NCI-H146 treated with DMSO at 0.1 percent for 48 hours (cell line): ENCODE data around the gene OTOR.

Source experiments
- DNase-seq: peaks from one replicate; lab custom pipeline; 2025; ENCODE audit not compliant: unreplicated experiment; lab: John Stamatoyannopoulos, UW

OTOR gene

GRCh38 chr20:16747291-16747811, 807 bp upstream of the OTOR start:
- DNase-seq = no peak

GRCh38 chr20:16749573-16749972, 1.4 kb downstream of the OTOR start:
- DNase-seq = no peak

- DNase-seq = no peak
Observed at GRCh38 chr20:16752082-16752481, 3.9 kb downstream of the OTOR start.

GRCh38 chr20:16752901-16753300, 4.7 kb downstream of the OTOR start:
- no peak for DNase-seq

GRCh38 chr20:16758454-16759180, 10.5 kb downstream of the OTOR start:
- no peak for DNase-seq

GRCh38 chr20:16759181-16759563, 11.0 kb downstream of the OTOR start:
- no peak for DNase-seq

- no peak for DNase-seq
Observed at GRCh38 chr20:16760431-16761304, 12.5 kb downstream of the OTOR start.

- DNase-seq = peak; percentile 74
Observed at GRCh38 chr20:16761305-16761829, 13.2 kb downstream of the OTOR start.

- no peak for DNase-seq
Observed at GRCh38 chr20:16764560-16764959, 16.4 kb downstream of the OTOR start.

GRCh38 chr20:16771213-16771612, 23.1 kb downstream of the OTOR start:
- DNase-seq = no peak

- no peak for DNase-seq
Observed at GRCh38 chr20:16775961-16776360, 27.8 kb downstream of the OTOR start.

- no peak for DNase-seq
Observed at GRCh38 chr20:16777126-16777525, 29.0 kb downstream of the OTOR start.

GRCh38 chr20:16778159-16778558, 30.0 kb downstream of the OTOR start:
- no peak for DNase-seq

GRCh38 chr20:16781496-16781895, 33.3 kb downstream of the OTOR start:
- DNase-seq = no peak

GRCh38 chr20:16785226-16785625, 37.1 kb downstream of the OTOR start:
- DNase-seq = no peak
